Measurements from ENCODE around the gene DDX28. TPM values are rescaled to one million over a fixed set of nuclear protein-coding genes. Genes with fewer than 3 reads are reported as not detected.

DDX28 gene
- total RNA-seq, 1 experiment from 2014 or later, result 16.8 TPM

- TF ChIP-seq CTCF (IDR thresholded peaks at IDR 0.05; ENCODE audit: unreplicated experiment), result no peak
- no TSS peak for BruUV-seq (replicated peaks)
- Mint-ChIP-seq H3K27ac (ENCODE audit: unreplicated experiment) (no peak overlapping the region), H3K4me3 (ENCODE audit: low read depth, unreplicated experiment) (no peak overlapping the region), H3K4me1 (ENCODE audit: low read depth, unreplicated experiment) (no peaks in the 10 kb centered on the region), H3K36me3 (ENCODE audit: insufficient read depth, unreplicated experiment) (peaks cover 5% of the 10 kb centered on the region), H3K27me3 (ENCODE audit: unreplicated experiment) (no peaks in the 10 kb centered on the region), H3K9me3 (ENCODE audit: low read depth, unreplicated experiment) (no peaks in the 10 kb centered on the region)
- CTCF ChIA-PET, result interaction anchor here (0.6 kb wide), 1 partner anchor 19 kb away, joined by 5 read pairs; no protein-coding TSS in a partner anchor
- no peak for DNase-seq
- intact Hi-C loops (cut with micrococcal nuclease; ENCODE audit: unreplicated experiment), result no loop called here
Observed at GRCh38 chr16:68047987-68048386, 25.0 kb upstream of the DDX28 start.

GRCh38 chr16:68046106-68046505 is 23.1 kb upstream of the DDX28 start:
- CTCF ChIA-PET, result no interaction called here
- no TSS peak for BruUV-seq (replicated peaks)
- H3K4me3 Mint-ChIP-seq (ENCODE audit: low read depth, unreplicated experiment), result no peak overlapping the region

GRCh38 chr16:68041783-68042182 is 18.8 kb upstream of the DDX28 start:
- H3K9me3 Mint-ChIP-seq (ENCODE audit: low read depth, unreplicated experiment), result no peaks in the 10 kb centered on the region
- CTCF ChIA-PET, result no interaction called here
- intact Hi-C loops (cut with micrococcal nuclease; ENCODE audit: unreplicated experiment), result loop anchor here (5.0 kb wide), 1 partner anchor 229 kb away; no protein-coding TSS in a partner anchor

More at GRCh38 chr16:68046106-68046505, 23.1 kb upstream of the DDX28 start:
- no peak for TF ChIP-seq CTCF (IDR thresholded peaks at IDR 0.05; ENCODE audit: unreplicated experiment)
- no peak overlapping the region for H3K27ac Mint-ChIP-seq (ENCODE audit: unreplicated experiment)
- no peak for DNase-seq
- no peaks in the 10 kb centered on the region for H3K4me1 Mint-ChIP-seq (ENCODE audit: low read depth, unreplicated experiment)
- intact Hi-C loops (cut with micrococcal nuclease; ENCODE audit: unreplicated experiment), result no loop called here
- H3K9me3 Mint-ChIP-seq (ENCODE audit: low read depth, unreplicated experiment), result no peaks in the 10 kb centered on the region
- no peaks in the 10 kb centered on the region for H3K27me3 Mint-ChIP-seq (ENCODE audit: unreplicated experiment)
- H3K36me3 Mint-ChIP-seq (ENCODE audit: insufficient read depth, unreplicated experiment), result peaks cover 14% of the 10 kb centered on the region

GRCh38 chr16:68040506-68041288 is 17.7 kb upstream of the DDX28 start:
- CTCF ChIA-PET, result interaction anchor here (0.6 to 1.1 kb wide), 15 partner anchors 21 to 1547 kb away, joined by 3 to 8 read pairs (median 4); partner anchors contain the start of genes RANBP10 and TSNAXIP1
- Mint-ChIP-seq H3K4me3 (ENCODE audit: low read depth, unreplicated experiment) (no peak overlapping the region), H3K9me3 (ENCODE audit: low read depth, unreplicated experiment) (no peaks in the 10 kb centered on the region), H3K27me3 (ENCODE audit: unreplicated experiment) (no peaks in the 10 kb centered on the region), H3K36me3 (ENCODE audit: insufficient read depth, unreplicated experiment) (peaks cover 11% of the 10 kb centered on the region), H3K4me1 (ENCODE audit: low read depth, unreplicated experiment) (no peaks in the 10 kb centered on the region), H3K27ac (ENCODE audit: unreplicated experiment) (no peak overlapping the region)
- intact Hi-C loops (cut with micrococcal nuclease; ENCODE audit: unreplicated experiment), result loop anchor here (1.0 to 5.0 kb wide), 3 partner anchors 47 to 228 kb away; no protein-coding TSS in a partner anchor
- peak; percentile 93 for DNase-seq
- peak; percentile 83 for TF ChIP-seq CTCF (IDR thresholded peaks at IDR 0.05; ENCODE audit: unreplicated experiment)
- no TSS peak for BruUV-seq (replicated peaks)

More at GRCh38 chr16:68041783-68042182, 18.8 kb upstream of the DDX28 start:
- DNase-seq, result no peak
- H3K36me3 Mint-ChIP-seq (ENCODE audit: insufficient read depth, unreplicated experiment), result peaks cover 11% of the 10 kb centered on the region
- TF ChIP-seq CTCF (IDR thresholded peaks at IDR 0.05; ENCODE audit: unreplicated experiment), result no peak
- no peak overlapping the region for H3K4me3 Mint-ChIP-seq (ENCODE audit: low read depth, unreplicated experiment)
- no TSS peak for BruUV-seq (replicated peaks)
- no peaks in the 10 kb centered on the region for H3K4me1 Mint-ChIP-seq (ENCODE audit: low read depth, unreplicated experiment)
- H3K27ac Mint-ChIP-seq (ENCODE audit: unreplicated experiment), result no peak overlapping the region
- H3K27me3 Mint-ChIP-seq (ENCODE audit: unreplicated experiment), result no peaks in the 10 kb centered on the region
